CD4-positive, alpha-beta T cell treated with Interleukin-4 for 4 hours (primary cell): Measurements from ENCODE around the gene ABCA13.
"Not testable (repeated sequence)": the region's sequence is repeated elsewhere in the genome, so short reads cannot be mapped to it uniquely, and the experiment has no call there.

Experiments used
- DNase-seq: peaks from one replicate; pipeline ENCODE4 v3.0.0-alpha.2; 2020

Gene ABCA13

GRCh38 chr7:48177271-48177670, 6.0 kb downstream of the ABCA13 start:
- no peak for DNase-seq

- no peak for DNase-seq
These were observed 8.3 kb downstream of the ABCA13 start for GRCh38 chr7:48179496-48180030.

DNA sequence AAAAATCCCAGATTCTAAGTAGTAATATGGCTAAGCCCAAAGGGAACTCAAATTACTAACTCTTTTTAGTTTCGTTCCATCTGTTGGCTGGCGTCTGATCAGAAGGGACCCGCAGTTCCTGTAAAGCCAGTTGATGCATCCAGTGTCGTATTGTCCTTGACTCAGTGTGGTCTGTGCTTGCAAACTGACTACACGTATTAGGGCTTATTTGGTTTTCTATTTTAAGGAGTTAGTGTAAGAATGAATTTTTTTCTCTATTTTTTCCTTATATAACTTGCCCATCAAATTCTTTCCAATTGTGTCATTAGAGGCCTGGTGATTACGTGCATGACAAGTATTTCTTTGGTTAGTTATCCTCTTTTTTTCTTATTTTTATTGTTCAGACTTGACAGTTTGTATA, 9.7 kb downstream of the ABCA13 start:
- no peak for DNase-seq

GRCh38 chr7:48182718-48183369, 11.6 kb downstream of the ABCA13 start:
- no peak for DNase-seq

DNA sequence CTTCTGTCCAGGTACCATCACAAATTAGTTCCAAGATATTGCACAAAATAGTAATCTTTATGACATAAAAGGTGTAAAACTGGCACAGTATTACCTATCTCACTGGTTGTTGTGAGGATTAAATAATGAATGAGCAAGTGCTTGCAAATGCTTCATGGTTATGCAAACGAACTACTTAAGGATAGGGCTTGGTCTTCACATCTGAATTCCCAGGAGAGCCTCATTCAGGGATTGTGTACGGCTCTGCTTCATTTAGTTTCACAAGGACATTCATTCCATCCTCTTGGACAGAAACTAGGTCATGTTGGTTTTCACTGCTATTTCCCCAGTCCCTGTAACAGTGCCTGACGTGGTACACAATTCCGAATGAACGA, 12.1 kb downstream of the ABCA13 start:
- no peak for DNase-seq

DNA sequence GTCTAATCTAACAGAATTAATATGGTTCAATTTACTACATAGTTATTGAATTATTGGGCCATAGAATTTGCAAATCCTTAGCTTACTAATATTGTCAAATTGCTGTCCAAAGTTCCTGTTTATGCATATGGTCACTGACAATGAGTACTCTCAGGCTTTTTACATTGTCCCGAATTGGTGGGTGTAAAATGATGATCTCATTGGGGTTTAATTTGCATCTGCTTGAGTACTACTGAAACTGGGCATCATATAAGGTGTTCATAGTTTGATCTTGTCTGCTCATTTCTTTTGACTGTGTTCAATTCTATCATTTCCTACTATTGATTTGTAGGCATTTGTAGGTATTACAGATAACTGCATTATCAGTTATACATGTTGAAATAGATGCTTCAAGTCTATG, 12.7 kb downstream of the ABCA13 start:
- no peak for DNase-seq

DNA sequence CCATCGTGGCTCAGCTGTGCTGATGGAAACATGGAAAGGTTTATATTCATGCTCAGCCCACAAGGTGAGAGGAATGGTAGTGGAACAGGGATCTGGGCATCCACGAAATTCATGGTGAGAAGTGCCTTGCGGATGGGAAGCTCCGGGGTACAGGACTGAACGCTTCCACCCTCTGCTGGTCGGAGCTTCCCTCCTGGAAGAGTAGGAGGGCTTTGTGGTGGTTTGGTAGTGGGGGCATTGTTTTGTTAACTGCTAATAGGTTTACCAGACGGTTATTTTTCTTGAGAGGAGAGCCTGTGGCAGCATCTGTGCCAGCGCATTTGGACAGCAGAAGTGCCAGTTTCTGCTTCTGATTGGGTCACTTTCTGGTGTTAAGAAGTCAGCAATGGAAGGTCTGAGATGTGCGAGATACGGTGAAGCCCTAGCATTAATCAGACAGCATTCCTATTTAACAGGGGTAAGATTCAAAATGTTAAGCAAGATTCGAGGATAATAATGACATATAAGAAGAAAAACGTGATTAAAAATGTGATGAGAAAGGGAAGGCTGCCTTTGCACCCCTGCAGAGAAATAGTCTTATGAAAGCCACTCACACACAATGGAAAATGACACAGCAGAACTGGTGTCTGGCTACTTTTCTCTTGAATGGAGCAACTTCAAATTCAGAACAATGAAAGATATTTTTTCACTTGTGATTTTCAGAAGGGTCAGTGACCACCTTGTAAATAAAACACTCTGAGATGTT, 17.7 kb downstream of the ABCA13 start:
- DNase-seq = no peak

- DNase-seq = no peak
These were observed 21.7 kb downstream of the ABCA13 start for GRCh38 chr7:48192996-48193395.

- no peak for DNase-seq
These were observed 22.2 kb downstream of the ABCA13 start for GRCh38 chr7:48193421-48193820.

GRCh38 chr7:48200946-48201589, 29.8 kb downstream of the ABCA13 start:
- DNase-seq = not testable (repeated sequence)

DNA sequence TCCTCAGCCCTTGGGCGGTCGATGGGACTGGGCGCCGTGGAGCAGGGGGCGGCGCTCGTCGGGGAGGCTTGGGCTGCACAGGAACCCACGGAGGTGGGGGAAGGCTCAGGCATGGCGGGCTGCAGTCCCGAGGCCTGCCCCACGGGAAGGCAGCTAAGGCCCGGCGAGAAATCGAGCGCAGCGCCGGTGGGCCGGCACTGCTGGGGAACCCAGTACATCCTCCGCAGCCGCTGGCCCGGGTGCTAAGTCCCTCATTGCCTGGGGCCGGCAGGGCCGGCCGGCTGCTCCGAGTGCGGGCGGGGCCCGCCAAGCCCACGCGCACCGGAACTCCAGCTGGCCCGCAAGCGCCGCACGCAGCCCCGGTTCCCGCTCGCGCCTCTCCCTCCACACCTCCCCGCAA, 31.7 kb downstream of the ABCA13 start:
- not testable (repeated sequence) for DNase-seq

DNA sequence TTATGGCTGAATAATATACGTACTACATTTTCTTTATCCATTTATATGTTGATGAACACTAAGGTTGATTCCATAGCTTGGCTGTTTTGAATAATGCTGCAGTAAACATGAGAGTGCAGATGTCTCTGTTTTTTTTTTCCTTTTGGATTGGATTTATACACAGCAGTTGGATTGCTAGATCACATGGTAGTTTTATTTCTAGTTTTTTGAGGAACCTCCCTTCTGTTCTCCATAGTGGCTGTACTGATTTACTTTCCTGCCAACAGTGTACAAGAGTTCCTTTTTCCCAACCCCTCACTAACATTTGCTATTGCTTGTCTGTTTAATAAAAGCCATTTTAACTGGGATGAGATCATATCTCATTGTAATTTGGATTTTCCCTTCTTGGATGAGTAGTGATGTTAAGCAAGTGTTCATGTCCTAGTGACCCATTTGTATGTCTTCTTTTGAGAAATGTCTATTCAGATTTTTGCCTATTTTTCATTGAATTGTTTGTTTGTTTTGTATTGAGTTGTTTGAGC, 36.0 kb downstream of the ABCA13 start:
- no peak for DNase-seq

GRCh38 chr7:48209004-48209600, 37.8 kb downstream of the ABCA13 start:
- no peak for DNase-seq

- DNase-seq = no peak
These were observed 42.0 kb downstream of the ABCA13 start for GRCh38 chr7:48213226-48213625.

- DNase-seq = no peak
These were observed 46.0 kb downstream of the ABCA13 start for GRCh38 chr7:48217266-48217665.

DNA sequence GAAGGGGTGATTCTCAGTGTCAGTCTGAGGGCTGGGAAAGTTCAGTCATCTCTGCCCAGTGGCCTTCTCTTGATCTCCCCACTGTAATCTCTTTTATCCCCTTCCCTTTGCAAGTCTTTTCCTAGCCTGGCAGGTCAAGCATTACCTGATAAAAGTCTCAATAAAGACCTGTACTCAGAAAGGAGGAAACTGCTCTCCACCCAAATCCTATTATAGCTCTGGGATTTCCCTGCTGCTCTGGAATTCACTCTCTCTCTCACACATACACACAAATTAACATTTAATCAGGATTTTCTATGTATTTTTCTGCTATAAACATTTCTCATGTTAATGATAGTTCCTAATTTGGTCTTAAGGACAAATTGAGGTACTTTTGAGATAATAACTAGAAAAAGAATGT, 46.5 kb downstream of the ABCA13 start:
- no peak for DNase-seq

GRCh38 chr7:48224042-48224441, 52.8 kb downstream of the ABCA13 start:
- no peak for DNase-seq

GRCh38 chr7:48225101-48225500, 53.8 kb downstream of the ABCA13 start:
- DNase-seq = no peak

- no peak for DNase-seq
These were observed 66.1 kb downstream of the ABCA13 start for GRCh38 chr7:48237354-48237753.

DNA sequence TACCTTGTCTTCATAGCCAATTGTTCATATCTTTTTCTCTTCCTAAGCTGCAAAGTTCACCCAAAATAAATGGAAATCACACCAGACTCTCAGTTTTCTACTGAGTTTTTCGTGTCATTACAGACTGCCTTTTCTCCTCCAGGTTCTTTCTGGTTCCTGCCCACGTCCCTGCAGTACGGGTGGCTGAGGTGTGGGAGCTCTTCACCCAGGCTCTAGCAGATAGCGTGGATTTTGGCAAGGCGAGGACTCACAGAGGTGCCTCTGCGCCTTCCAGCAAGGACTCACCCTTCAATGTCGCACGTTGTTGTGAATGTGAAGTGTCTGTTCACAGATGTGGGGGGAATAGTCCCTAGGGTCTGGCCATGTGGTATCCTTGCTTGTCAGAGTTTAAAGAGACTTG, 71.6 kb downstream of the ABCA13 start:
- no peak for DNase-seq

DNA sequence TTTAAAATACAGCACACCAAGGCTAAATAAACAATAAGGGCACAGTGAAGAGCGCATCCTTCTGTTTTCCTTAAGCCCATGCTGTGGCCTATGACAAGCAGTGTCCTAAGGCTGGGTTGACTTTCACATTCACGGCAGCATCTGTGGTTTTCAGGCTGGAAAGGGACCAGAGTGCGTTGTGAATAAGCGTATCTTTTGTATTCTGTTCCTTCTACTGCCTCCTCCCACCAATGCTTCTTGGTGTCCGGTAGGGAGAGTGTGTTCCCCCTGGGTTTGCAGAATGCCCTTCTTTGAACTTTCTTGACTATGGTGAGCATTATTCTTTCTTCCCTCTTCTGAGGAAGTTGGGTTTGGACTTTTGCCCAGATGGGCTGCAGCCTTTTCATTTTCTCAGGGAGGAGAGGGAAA, 73.6 kb downstream of the ABCA13 start:
- DNase-seq = no peak

- no peak for DNase-seq
These were observed 74.7 kb downstream of the ABCA13 start for GRCh38 chr7:48245751-48246472.

DNA sequence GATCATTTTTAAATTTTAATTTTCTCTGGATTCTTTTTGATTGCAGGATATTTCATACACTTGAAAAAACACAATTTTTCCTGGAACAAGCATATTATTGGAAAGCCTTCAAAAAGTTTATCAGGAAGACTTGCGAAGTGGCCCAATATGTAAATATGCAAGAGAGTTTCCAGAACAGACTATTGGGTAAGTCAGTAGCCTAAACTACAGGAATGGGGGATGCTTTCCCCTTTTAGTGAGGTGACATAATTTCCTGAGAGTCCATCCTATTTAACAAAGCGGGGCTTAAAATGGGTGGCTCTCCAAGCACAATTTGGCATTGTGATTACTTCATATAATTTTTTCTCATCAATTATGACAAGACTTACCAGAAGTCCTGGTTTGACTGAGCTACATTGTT, 77.9 kb downstream of the ABCA13 start:
- DNase-seq = no peak
